Measurements from ENCODE around the gene FMN1. TPM values are rescaled to one million over a fixed set of nuclear protein-coding genes. Genes with fewer than 3 reads are reported as not detected.

FMN1 gene
- total RNA-seq, 1 donor from 2014 or later = 0.07 TPM

DNA sequence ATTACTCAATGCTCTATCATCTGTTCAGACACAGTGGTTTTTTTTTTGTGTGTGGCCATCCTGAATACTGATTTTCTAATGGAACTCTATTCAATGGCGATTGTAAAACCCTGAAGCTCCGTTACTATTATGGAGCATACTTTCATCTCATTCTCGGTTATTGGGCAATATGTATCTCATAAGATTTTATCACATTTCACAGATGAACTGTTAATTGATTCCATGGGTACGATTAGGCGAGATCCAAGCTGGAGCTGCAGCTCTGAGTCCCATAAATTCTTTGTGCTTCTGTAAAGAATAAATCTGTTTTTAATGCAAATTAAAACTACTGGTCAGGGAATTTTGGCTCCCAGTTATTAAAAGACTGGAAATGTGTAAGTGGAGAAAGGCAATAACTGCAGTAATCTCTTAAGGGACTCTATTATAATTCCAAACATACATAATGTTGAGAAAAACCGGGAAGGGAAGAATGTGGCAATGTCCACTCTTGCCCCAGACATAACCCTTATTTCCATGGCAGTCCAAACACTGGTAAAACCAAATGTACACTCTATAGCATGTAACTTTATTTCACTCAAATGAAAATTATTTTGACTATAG lies 394.5 kb downstream of the FMN1 start:
- intact Hi-C loops (cut with micrococcal nuclease) = no loop called here

DNA sequence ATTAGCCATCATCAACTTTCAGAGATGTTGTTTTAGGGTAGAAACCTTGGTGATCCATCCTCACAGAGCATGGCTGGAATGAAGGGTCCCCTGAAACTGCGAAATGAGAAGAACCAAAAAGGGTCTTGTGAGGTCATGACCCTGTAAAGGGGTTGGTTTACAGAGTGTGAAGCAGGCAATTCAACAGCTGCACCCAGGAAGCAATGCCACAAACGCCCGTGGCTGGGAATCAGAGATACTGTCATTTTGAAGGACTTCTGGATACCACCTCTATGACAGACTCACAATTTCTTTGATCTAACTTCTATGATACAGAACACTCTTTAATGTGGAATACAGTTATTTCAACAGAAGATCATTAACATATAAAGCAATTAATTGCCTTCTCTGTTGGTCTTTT lies 397.7 kb downstream of the FMN1 start:
- intact Hi-C loops (cut with micrococcal nuclease) = no loop called here

DNA sequence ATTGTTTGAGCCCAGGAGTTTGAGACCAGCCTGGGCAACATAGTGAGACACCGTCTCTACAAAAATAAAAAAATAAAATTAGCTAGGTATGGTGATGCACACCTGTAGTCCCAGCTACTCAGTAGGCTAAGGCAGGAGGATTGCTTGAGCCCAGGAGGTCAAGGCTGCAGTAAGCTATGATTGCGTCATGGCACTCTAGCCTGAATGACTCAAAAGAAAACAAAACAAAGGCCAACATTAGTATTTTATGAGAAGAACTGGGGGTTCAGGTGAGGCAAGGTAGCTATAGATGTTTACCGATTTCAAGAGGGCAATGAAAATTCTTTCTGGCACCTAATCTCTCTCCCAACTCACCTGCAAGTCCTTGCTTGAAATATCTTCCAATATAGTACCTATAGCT lies 399.5 kb downstream of the FMN1 start:
- intact Hi-C loops (cut with micrococcal nuclease) = no loop called here

DNA sequence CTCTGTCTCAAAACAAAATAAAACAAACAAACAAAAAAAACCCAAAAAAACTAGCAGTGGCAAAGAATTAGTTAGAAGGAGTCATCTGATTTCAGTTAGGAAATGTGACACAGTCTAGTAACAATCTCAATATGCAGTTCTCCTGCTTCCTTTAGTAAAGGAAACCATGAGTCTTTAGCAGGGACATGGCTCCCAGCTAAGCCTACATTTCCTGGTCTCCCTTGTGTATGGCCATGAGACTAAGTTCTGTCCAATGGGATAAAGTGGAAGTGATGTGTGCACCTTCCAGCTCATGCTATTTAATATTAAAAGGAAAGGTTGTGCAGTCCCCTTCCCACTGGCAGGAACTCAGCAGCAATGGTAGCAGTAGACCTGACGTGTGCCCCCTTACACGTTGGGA lies 402.1 kb downstream of the FMN1 start:
- intact Hi-C loops (cut with micrococcal nuclease) = no loop called here

DNA sequence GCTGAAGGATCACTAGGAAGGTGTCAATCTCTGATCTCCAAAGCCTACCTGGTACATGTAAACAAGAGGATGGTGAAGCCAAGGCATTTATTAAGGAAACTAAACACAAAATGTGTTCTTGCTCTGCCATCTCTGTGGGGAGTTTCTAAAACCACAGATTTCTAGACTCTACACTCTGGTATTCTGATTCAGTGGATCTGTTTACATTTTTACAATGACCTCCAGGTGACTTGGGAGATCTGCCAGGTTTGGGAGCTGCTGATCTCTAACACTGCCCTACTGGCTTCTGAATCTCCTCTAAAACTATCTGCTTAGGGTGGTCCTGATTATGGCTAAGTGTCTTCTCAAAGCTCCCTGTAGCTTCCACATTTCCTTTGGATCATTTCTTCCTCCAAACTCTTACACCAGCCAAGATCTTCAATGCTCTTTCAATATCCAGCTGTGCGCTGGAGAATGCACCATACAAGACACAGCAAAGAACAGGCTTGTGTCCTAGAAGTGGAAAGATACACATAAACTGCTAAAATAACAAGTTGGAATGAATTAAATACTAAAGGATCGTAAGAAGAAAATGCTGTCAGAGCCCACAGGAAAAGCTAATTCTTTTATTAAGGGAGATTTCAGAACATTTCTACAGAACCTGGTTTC lies 404.0 kb downstream of the FMN1 start:
- intact Hi-C loops (cut with micrococcal nuclease) = no loop called here

DNA sequence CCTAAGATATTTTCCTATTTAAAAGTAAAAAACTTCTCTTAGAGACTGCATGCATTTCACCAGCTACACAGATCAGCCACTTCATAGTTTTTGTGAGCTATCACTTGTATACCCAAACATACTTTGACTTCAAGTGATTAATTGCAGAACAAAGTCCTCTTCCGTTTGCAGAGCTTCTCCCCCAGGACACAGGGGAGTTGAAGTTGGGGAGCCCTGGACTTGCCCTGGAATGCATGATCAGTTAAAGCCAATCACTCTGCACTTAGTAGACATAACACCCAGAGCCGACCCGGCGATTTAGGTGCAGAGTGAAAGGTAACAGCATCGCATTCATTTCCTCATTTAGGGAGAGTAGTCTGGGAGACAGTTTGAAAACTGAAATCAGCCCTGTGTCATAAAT lies 406.6 kb downstream of the FMN1 start:
- intact Hi-C loops (cut with micrococcal nuclease) = no loop called here

GRCh38 chr15:32786906-32787305 lies 407.6 kb downstream of the FMN1 start:
- intact Hi-C loops (cut with micrococcal nuclease) = no loop called here

GRCh38 chr15:32784581-32784980 lies 409.9 kb downstream of the FMN1 start:
- intact Hi-C loops (cut with micrococcal nuclease) = no loop called here

GRCh38 chr15:32781781-32782180 lies 412.7 kb downstream of the FMN1 start:
- intact Hi-C loops (cut with micrococcal nuclease) = no loop called here

- intact Hi-C loops (cut with micrococcal nuclease) = no loop called here
Measured at GRCh38 chr15:32778391-32779176, 415.9 kb downstream of the FMN1 start.

DNA sequence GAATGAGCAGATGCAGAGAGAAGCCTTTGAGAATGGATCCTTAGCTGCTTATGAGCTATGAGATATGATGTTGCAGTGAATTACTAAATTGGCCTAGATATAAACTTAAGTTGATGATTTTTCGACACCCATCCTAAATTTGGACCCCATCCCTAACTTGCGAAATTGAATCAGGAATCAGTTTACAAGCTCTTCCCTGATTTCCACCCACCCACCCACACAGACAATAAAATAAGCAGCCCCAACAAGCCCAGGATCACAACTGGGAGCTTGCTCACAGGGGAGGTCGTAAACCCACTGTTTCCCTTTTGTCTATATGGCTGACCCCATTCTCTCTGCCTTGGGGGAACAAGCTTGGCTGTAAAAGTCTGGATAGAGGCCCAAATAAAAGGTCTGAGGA lies 419.4 kb downstream of the FMN1 start:
- intact Hi-C loops (cut with micrococcal nuclease) = no loop called here

DNA sequence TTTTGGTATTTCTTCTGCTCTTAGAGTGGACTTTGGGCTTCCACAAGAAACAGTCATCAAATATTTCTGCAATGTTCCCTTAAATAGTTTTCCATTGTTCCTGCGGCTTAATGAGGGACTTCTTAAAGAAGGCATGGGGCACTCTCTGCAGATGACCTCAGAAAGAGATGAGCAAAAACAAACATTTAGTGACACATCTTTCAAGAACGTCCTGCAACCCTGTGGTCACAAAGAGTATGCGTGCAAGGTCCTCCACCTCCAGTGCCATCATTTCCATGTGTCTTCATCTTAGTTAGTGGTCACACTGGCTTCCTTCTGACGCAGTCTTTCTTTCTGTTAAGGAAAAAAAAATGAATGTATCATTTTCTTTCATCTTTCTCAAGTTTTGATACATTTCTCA lies 420.5 kb downstream of the FMN1 start:
- intact Hi-C loops (cut with micrococcal nuclease) = no loop called here

DNA sequence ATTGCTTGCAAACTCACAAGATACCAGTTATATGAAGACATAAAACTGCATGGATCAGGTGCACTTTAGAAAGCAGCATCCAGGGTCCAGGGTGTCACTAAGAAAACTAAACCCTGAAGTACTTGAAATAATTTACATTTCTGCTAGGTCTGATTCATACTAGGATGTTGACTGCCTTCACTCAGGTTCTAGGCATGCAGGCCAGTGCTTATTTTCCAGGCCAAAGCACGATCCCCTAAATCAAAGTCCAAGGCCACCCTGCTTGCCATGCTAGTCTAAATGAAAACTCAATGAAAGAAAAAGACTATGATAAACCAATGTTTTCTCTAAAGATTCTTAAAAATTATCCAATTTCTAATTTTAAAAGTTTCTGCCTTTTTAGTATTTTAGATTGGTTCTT lies 427.3 kb downstream of the FMN1 start:
- intact Hi-C loops (cut with micrococcal nuclease) = no loop called here

DNA sequence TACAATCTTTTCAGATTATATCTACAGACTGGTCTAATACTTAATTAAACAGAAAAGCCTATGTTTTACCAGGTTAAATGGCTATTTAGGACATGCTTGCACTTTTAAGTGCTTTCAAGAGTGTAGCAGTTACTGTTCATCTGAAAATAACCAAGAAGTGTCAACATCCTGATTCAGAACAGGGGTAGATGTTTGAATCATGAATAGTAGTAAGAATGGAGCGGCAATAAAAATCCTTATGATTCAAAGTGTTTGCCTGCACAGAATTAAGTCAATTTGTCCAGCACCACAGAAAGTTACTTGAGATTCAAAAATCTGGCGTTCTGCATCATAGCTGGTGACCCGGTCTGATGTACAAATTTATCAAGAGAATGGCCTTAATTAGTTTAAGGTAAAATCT lies 428.4 kb downstream of the FMN1 start:
- intact Hi-C loops (cut with micrococcal nuclease) = no loop called here

- intact Hi-C loops (cut with micrococcal nuclease) = no loop called here
Measured at GRCh38 chr15:32765236-32765635, 429.3 kb downstream of the FMN1 start.

DNA sequence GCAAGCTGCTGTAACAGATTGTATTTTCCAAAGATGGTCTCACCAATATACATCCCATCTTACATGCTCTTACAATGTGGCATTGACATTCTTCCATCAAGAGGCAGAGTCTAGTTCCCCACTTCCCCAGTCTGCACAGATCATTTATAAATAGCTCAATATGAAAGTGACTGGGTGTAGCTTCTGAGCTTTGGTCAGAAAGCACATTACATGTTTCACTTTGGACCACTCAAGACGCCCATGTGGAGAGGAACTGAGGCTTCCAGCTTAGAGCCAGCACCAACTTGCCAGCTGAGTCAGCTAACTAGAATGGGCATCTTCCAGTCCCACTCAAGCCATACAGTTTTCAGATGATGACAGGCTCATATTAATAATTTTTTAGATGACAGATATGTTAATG lies 431.2 kb downstream of the FMN1 start:
- intact Hi-C loops (cut with micrococcal nuclease) = no loop called here

DNA sequence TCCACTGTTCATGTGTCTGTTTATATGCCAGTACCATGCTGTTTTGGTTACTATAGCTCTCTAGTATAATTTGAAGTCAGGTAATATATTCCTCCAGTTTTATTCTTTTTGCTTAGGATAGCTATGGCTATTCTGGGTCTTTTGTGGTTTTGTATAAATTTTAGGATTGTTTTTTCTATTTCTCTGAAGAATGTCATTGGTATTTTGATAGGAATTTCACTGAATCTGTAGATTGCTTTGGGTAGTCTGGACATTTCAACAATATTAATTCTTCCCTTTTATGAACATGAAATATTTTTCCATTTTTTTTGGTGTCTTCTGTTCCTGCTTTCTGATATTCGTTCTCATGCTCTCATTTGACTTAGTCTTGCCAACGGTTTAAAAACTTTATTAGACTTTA lies 437.1 kb downstream of the FMN1 start:
- intact Hi-C loops (cut with micrococcal nuclease) = no loop called here

GRCh38 chr15:32750979-32751378 lies 443.5 kb downstream of the FMN1 start:
- intact Hi-C loops (cut with micrococcal nuclease) = no loop called here

GRCh38 chr15:32747921-32748342 lies 446.6 kb downstream of the FMN1 start:
- intact Hi-C loops (cut with micrococcal nuclease) = no loop called here

DNA sequence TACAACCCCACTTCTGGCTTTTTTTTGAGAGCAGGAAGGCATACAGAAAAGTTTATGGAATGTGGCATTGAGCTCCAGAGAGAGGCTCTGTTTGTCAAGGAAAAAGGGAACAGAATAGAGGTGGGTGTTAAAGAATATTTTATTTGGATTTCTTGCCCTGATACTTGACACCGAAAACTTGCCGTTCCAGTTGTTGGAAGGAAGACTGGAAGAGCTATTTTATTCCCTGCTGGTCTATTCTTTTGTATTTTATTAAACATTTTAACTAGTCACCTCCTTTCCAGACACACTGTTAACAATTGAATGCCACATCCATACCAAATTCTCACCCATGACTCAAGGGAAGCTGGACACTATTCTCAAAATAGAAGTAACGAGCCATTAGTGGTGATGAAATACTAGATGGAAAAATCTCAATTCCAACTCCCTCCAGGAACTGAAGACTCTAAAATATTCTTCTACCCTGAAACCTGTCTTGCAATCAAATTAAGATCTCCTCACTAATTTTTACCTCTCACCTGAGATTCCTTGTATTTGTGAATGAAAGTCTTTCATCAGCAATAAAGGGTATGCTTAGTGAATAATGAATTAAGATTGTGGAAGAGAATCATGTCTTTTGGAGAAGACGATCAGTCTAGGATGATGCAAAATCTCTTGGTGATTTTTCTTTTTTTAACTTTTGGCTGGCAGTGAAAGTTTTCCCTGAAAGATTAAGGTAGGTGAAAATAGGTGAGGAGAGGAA lies 448.2 kb downstream of the FMN1 start:
- intact Hi-C loops (cut with micrococcal nuclease) = no loop called here

DNA sequence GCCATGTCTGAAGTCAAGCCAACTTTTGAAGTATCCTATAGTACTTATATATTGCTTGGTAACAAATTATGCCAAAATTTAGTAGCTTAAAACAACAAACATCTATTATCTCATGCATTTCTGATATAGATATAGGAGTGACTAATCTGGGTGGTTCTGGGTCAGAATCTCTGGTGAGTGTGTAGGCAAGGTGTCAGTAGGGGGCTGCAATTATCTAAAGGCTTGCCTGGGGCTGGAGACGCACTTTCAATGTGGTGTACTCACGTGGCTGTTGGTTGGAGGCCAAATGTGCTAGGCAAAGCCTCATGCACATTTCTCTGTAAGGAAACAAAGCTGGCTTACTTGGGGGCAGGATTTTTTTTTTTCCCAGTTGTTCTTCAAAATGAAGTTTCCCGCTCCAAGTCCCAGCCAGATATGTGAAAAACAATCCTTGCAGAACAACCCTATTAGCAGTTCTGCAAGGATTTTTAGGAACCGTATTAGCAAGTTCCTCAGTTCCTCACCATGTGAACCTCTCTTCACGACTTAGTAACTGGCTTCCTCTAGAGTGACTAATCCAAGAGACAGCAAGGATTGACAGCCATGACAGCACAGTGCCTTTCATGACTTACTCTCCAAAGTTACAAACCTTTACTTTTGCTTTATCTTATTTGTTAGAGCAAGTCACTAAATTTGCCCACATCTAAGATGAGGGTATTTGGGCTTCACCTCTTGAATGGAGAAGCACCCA lies 450.9 kb downstream of the FMN1 start:
- intact Hi-C loops (cut with micrococcal nuclease) = no loop called here
